GM18909 (cell line): ENCODE measurements around the gene MACROH2A2.
A peak's percentile ranks its signal among the peaks of the same experiment; 100 is the strongest.

Experiments
- ATAC-seq: cut with Tn5 transposase; IDR thresholded peaks from one replicate; pipeline ENCODE4 v1.9.1; 2021; ENCODE audit warnings: mild to moderate bottlenecking; ENCODE audit not compliant: unreplicated experiment, poor library complexity

The MACROH2A2 gene

GRCh38 chr10:70124918-70125317 is 72.3 kb downstream of the MACROH2A2 start:
- ATAC-seq: no peak

- no peak for ATAC-seq
Observed at GRCh38 chr10:70125918-70126552, 73.4 kb downstream of the MACROH2A2 start.

GRCh38 chr10:70126700-70127395 is 74.2 kb downstream of the MACROH2A2 start:
- ATAC-seq: no peak

GRCh38 chr10:70130878-70131559 is 78.4 kb downstream of the MACROH2A2 start:
- no peak for ATAC-seq

- no peak for ATAC-seq
Observed at GRCh38 chr10:70131560-70131937, 78.9 kb downstream of the MACROH2A2 start.

GRCh38 chr10:70132098-70133029 is 79.7 kb downstream of the MACROH2A2 start, which contains the start of gene AIFM2:
Gene AIFM2 (minus strand): TSS chr10:70132825. CDS start chr10:70124084, 8,741 bp downstream.
- ATAC-seq: peak; percentile 75

GRCh38 chr10:70135046-70135445 is 82.4 kb downstream of the MACROH2A2 start:
- no peak for ATAC-seq

GRCh38 chr10:70135684-70136083 is 83.0 kb downstream of the MACROH2A2 start:
- ATAC-seq: no peak

GRCh38 chr10:70137135-70137534 is 84.5 kb downstream of the MACROH2A2 start:
- no peak for ATAC-seq

- no peak for ATAC-seq
Observed at GRCh38 chr10:70137927-70138883, 85.6 kb downstream of the MACROH2A2 start.

- ATAC-seq: no peak
Observed at GRCh38 chr10:70139151-70139996, 86.7 kb downstream of the MACROH2A2 start.

- no peak for ATAC-seq
Observed at GRCh38 chr10:70139997-70140250, 87.3 kb downstream of the MACROH2A2 start.

GRCh38 chr10:70140297-70140696 is 87.7 kb downstream of the MACROH2A2 start:
- no peak for ATAC-seq

- ATAC-seq: no peak
Observed at GRCh38 chr10:70142555-70142954, 89.9 kb downstream of the MACROH2A2 start.

GRCh38 chr10:70144372-70145110 is 91.9 kb downstream of the MACROH2A2 start:
- ATAC-seq: no peak

- ATAC-seq: peak; percentile 15
Observed at GRCh38 chr10:70145166-70145665, 92.6 kb downstream of the MACROH2A2 start.

- ATAC-seq: peak; percentile 57
Observed at GRCh38 chr10:70145666-70146488, 93.2 kb downstream of the MACROH2A2 start.
